Esophagus muscularis mucosa (tissue), 4 donors: ENCODE measurements around the gene PRKCE. TPM values are rescaled to one million over a fixed set of nuclear protein-coding genes. Genes with fewer than 3 reads are reported as not detected.
A peak's percentile ranks its signal among the peaks of the same experiment; 100 is the strongest.

Experiments
- DNase-seq: peaks from one replicate; pipeline ENCODE4 v3.0.0-alpha.2; 2017; ENCODE audit errors: extremely low spot score
- H3K27ac ChIP-seq, 4 donors: fragments of 200-600 bp; sonication (generic); replicated peaks in 1 of 4; 1 replicate in 3 of 4; 2 replicates in 1 of 4; pipeline ENCODE4 v1.5.1; 2016 to 2019; ENCODE audit warnings: mild to moderate bottlenecking in 1 of 4
- H3K27me3 ChIP-seq, 4 donors: fragments of 200-600 bp; sonication (generic); one replicate each; pipeline versions ENCODE4 v1.5.1 to v1.6.0; 2016 to 2019
- H3K36me3 ChIP-seq, 4 donors: fragments of 200-600 bp; sonication (generic); one replicate each; pipeline ENCODE4 v1.5.1; 2016 to 2019
- H3K4me1 ChIP-seq, 4 donors: fragments of 200-600 bp; sonication (generic); one replicate each; pipeline ENCODE4 v1.5.1; 2016 to 2019
- H3K4me3 ChIP-seq, 4 donors: fragments of 200-600 bp; sonication (generic); 1 replicate in 2 of 4; 2 replicates in 2 of 4; pipeline ENCODE4 v1.5.1; 2016 to 2019; ENCODE audit warnings: mild to moderate bottlenecking in 4 of 4, moderate library complexity in 1 of 4
- H3K9me3 ChIP-seq, 4 donors: fragments of 200-600 bp; sonication (generic); 1 replicate in 3 of 4; 2 replicates in 1 of 4; pipeline ENCODE4 v1.5.1; 2016 to 2019
- EP300 ChIP-seq: sonication (generic); formaldehyde crosslinking; IDR thresholded peaks from one replicate; pipeline ENCODE4 v1.6.1; 2017; ENCODE audit warnings: antibody characterized with exemption
- POLR2A ChIP-seq: fragments of 450-650 bp; IDR thresholded peaks from one replicate; pipeline ENCODE4 v1.6.1; 2017; ENCODE audit warnings: antibody characterized with exemption, moderate library complexity, mild to moderate bottlenecking, low read depth
- POLR2AphosphoS5 ChIP-seq, 2 donors: sonication (generic); formaldehyde crosslinking; IDR thresholded peaks; one replicate each; pipeline ENCODE4 v1.6.1; 2017; ENCODE audit warnings: antibody characterized with exemption in 2 of 2
- WGBS: methylation state at CpG from one replicate; pipeline ENCODE4 v1.1.5; 2018; 5-methylcytosine and 5-hydroxymethylcytosine counted together
- intact Hi-C: fragments of 100-400 bp; cut with DNase I; formaldehyde crosslinking; loops from one replicate; pipeline ENCODE4 v1.15.1; 2023
- total RNA-seq, 4 donors: library from RNA; depleted of rRNA; stranded (reverse); fragments of >200 nt; gene quantifications; one replicate each; pipeline versions ENCODE4 v1.1.0 to v1.2.1, GENCODE V29; 2016
- TF ChIP-seq, protein P1 (sequence below), 3 experiments: fragments of 200-600 bp in 2 of 3; fragments of 450-650 bp in 1 of 3; sonication (generic) in 2 of 3; IDR thresholded peaks; one replicate each; pipeline ENCODE4 v1.5.1; 2017 to 2019; ENCODE audit warnings: antibody characterized with exemption in 3 of 3, mild to moderate bottlenecking in 2 of 3, moderate library complexity in 1 of 3

The PRKCE gene
- total RNA-seq, 4 donors from 2014 or later: 11.6 to 21.1 (median 13.0) TPM

DNA sequence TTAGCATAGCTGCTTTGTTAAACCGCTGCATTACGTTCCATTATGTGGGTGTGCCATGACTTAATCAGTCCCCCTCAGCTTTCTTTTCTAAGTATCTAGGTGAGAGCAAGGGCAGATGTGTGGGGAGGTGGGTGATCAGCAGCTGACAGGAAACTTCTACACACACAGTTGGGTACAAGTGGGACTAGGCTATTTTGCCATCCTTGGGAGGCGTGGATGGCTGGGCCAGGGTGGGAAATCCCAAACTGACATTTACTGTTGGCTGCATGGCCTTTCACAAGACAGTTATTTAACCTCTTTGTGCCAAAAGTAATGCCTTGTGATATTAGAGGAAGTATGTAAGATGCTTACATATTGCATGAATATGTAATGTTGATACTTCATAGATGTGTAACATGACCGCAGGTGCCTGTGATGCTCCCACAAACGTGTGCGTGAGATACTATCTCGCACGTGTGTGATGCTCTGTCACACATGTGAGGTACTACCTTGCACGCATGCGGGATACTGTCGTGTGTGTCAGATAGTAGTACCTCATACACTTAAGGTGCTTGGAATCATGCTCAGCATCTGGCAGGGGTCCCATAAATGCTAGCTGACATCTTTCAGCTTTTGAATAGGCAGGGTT, 314.5 kb downstream of the PRKCE start:
- H3K36me3 ChIP-seq: no peaks in the 10 kb centered on the region
- no peak overlapping the region for H3K27ac ChIP-seq
- no peaks in the 10 kb centered on the region for H3K27me3 ChIP-seq
- no peaks in the 10 kb centered on the region for H3K9me3 ChIP-seq
- 89% methylated on average over 11 of the region's 11 CpGs for WGBS
- H3K4me1 ChIP-seq: peaks cover 34 to 67% (median 55%) of the 10 kb centered on the region in 4 donors
- DNase-seq: no peak
- H3K4me3 ChIP-seq: no peak overlapping the region
- intact Hi-C loops: no loop called here
- TF ChIP-seq, protein P1, sequence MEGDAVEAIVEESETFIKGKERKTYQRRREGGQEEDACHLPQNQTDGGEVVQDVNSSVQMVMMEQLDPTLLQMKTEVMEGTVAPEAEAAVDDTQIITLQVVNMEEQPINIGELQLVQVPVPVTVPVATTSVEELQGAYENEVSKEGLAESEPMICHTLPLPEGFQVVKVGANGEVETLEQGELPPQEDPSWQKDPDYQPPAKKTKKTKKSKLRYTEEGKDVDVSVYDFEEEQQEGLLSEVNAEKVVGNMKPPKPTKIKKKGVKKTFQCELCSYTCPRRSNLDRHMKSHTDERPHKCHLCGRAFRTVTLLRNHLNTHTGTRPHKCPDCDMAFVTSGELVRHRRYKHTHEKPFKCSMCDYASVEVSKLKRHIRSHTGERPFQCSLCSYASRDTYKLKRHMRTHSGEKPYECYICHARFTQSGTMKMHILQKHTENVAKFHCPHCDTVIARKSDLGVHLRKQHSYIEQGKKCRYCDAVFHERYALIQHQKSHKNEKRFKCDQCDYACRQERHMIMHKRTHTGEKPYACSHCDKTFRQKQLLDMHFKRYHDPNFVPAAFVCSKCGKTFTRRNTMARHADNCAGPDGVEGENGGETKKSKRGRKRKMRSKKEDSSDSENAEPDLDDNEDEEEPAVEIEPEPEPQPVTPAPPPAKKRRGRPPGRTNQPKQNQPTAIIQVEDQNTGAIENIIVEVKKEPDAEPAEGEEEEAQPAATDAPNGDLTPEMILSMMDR (IDR thresholded peaks at IDR 0.05): no peak
- no peak for TF ChIP-seq POLR2AphosphoS5 (IDR thresholded peaks at IDR 0.05)
- TF ChIP-seq POLR2A: no peak
- TF ChIP-seq EP300: no peak

DNA sequence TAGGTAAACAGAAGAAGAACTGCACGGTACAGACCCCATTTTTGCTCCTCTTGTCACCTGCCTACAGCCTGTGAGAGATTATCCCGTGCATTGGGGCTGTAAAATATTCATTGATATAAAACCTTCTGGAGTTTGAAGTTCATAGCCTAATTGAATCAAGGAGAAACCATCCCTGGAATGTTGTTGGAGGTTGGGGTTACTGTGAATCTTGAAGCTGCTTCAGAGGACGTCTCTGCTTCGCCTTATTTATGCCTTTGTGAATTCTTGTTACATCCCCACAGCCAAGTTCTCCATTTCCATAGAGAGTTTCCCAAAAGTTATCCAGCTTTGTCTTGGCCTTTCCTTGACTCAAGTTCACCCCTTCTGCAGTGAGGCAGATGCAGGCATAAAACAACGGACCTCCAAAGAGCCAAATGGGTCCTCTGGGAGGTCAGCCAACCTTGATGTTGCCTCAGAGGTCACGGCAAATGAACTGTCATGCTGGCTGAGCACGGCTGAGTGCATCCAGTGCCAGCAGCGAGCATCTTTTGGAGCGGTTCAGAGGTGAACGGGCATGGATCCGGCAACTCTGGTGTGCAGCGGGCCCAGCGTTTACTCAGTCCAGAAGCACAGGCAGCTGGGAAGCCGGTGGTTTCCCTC, 317.6 kb downstream of the PRKCE start:
- Histone ChIP-seq H3K4me3 (no peak overlapping the region), H3K27me3 (no peaks in the 10 kb centered on the region), H3K27ac (no peak overlapping the region), H3K4me1 (peaks cover 14 to 36% (median 25%) of the 10 kb centered on the region in 4 donors), H3K36me3 (no peaks in the 10 kb centered on the region), H3K9me3 (no peaks in the 10 kb centered on the region)
- DNase-seq: no peak
- intact Hi-C loops: no loop called here
- 83% methylated on average over 13 of the region's 14 CpGs for WGBS
- TF ChIP-seq POLR2AphosphoS5 (IDR thresholded peaks at IDR 0.05) (no peak), POLR2A (no peak), EP300 (no peak)
- TF ChIP-seq, protein P1 (IDR thresholded peaks at IDR 0.05): no peak

DNA sequence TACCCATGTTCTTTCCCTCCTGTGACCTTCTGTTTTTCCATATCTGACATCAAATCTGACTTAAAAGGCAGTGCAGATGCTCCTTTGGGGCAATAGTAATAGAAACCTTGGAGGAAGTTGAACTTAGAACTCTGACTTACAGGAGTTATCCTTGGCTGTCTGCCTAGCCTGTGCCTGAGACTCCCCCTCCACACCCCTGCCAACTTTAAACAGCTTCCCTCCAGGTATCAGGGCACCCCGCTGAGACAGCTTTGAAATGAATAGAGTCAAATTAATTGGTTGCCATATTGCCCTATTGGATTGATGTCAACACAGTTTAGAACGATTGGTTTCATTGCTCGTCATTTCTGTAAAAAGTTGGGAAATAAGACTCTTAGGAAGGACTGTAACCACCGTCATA, 322.0 kb downstream of the PRKCE start:
- peak; percentile 5 for DNase-seq
- peaks cover 0 to 9% (median 4%) of the 10 kb centered on the region in 4 donors for H3K4me1 ChIP-seq
- intact Hi-C loops: no loop called here
- WGBS: 95% methylated on average over 4 of the region's 4 CpGs
- peaks cover 0 to 8% (median 0%) of the 10 kb centered on the region in 4 donors for H3K36me3 ChIP-seq
- no peaks in the 10 kb centered on the region for H3K9me3 ChIP-seq
- H3K4me3 ChIP-seq: no peak overlapping the region
- H3K27me3 ChIP-seq: no peaks in the 10 kb centered on the region
- TF ChIP-seq POLR2A: no peak
- TF ChIP-seq, protein P1 (IDR thresholded peaks at IDR 0.05): no peak
- TF ChIP-seq POLR2AphosphoS5 (IDR thresholded peaks at IDR 0.05): no peak
- no peak for TF ChIP-seq EP300
- no peak overlapping the region for H3K27ac ChIP-seq

DNA sequence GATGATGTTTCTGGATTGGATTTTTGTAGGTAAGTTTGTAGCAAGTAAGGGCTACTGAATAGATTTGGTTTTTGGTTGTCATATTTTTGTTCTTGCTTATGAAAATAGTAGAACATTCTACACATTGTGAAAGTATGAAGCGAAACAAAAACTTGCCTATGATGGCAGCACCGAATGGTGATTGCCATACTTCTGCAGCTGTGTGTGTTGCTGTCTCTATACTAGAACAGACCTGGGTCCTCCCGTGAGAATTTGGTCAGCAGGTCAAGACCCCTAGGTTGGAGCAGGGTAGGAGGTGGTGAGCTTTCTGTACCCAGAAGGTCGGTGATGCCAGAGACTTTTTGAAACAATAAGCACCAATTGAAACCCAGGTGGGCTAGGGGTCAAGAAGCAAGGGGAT, 322.6 kb downstream of the PRKCE start:
- peak; percentile 79 for DNase-seq
- 97% methylated on average over 4 of the region's 4 CpGs for WGBS
- no peak overlapping the region for H3K4me3 ChIP-seq

More for the DNA sequence above, 322.6 kb downstream of the PRKCE start:
- H3K9me3 ChIP-seq: no peaks in the 10 kb centered on the region
- intact Hi-C loops: no loop called here
- no peaks in the 10 kb centered on the region for H3K27me3 ChIP-seq
- H3K36me3 ChIP-seq: peaks cover 0 to 14% (median 3%) of the 10 kb centered on the region in 4 donors
- peaks cover 0 to 3% (median 2%) of the 10 kb centered on the region in 4 donors for H3K4me1 ChIP-seq
- TF ChIP-seq POLR2A (no peak), POLR2AphosphoS5 (IDR thresholded peaks at IDR 0.05) (no peak), EP300 (no peak)
- TF ChIP-seq, protein P1 (IDR thresholded peaks at IDR 0.05): no peak
- H3K27ac ChIP-seq: no peak overlapping the region
